HEK293 (cell line): Measurements from ENCODE around the gene ECE1.

ENCODE experiments used
- CTCF ChIA-PET: fragments of 350-600 bp; formaldehyde crosslinking; extraction: SDS; loops from one replicate; lab custom pipeline; 2021; ENCODE audit warnings: antibody characterized with exemption; lab: Yijun Ruan, JAX
- POLR2A ChIA-PET: fragments of 300-600 bp; formaldehyde crosslinking; extraction: SDS; loops from one replicate; lab custom pipeline; 2020; ENCODE audit warnings: antibody characterized with exemption, inconsistent platforms; lab: Yijun Ruan, JAX
- H3K27ac ChIP-seq: fragments of 200-500 bp; sonication (Bioruptor generic); 2 replicates; pipeline ENCODE4 v1.5.1; 2014; ENCODE audit warnings: low read depth, low read length, control low read depth, inconsistent platforms; ENCODE audit errors: extremely low read depth
- H3K36me3 ChIP-seq, 2 experiments: fragments of 200-500 bp in 1 of 2; sonication (Bioruptor generic) in 1 of 2; 1 replicate in 1 of 2; 2 replicates in 1 of 2; pipeline ENCODE4 v1.5.1; 2014 to 2017; ENCODE audit warnings: inconsistent platforms in 2 of 2, low read length in 2 of 2; ENCODE audit not compliant: control insufficient read depth in 2 of 2, insufficient read depth in 1 of 2
- H3K4me1 ChIP-seq: fragments of 200-500 bp; sonication (Bioruptor generic); 2 replicates; pipeline ENCODE4 v1.5.1; 2014; ENCODE audit warnings: mild to moderate bottlenecking, low read length, inconsistent platforms; ENCODE audit not compliant: control insufficient read depth, insufficient read depth
- H3K4me3 ChIP-seq: 2 replicates; pipeline ENCODE4 v1.5.1; 2011; ENCODE audit warnings: low read depth, mild to moderate bottlenecking, control low read depth, low read length, moderate library complexity
- H3K9me3 ChIP-seq: fragments of 200-500 bp; sonication (Bioruptor generic); 2 replicates; pipeline ENCODE4 v1.5.1; 2014; ENCODE audit warnings: low read depth, low read length, inconsistent platforms; ENCODE audit not compliant: control insufficient read depth, insufficient read depth
- HOXD13 ChIP-seq: sonication (generic); formaldehyde crosslinking; IDR thresholded peaks from 2 replicates; pipeline ENCODE4 v1.8.0; 2022; ENCODE audit warnings: missing genetic modification reagents, borderline replicate concordance
- PATZ1 ChIP-seq: fragments of 450-650 bp; formaldehyde crosslinking; IDR thresholded peaks from 2 replicates; pipeline ENCODE4 v1.5.1; 2016; ENCODE audit warnings: missing biosample characterization, missing genetic modification characterization
- SALL2 ChIP-seq: fragments of 450-650 bp; formaldehyde crosslinking; IDR thresholded peaks from 2 replicates; pipeline ENCODE4 v1.5.0; 2017; ENCODE audit warnings: missing biosample characterization, mild to moderate bottlenecking, missing genetic modification characterization, borderline replicate concordance
- ZBTB48 ChIP-seq: fragments of 450-650 bp; formaldehyde crosslinking; IDR thresholded peaks from 2 replicates; pipeline ENCODE4 v1.5.1; 2016; ENCODE audit warnings: missing biosample characterization, missing genetic modification characterization
- ZFP41 ChIP-seq: fragments of 450-650 bp; formaldehyde crosslinking; IDR thresholded peaks from 2 replicates; pipeline ENCODE4 v1.5.1; 2016; ENCODE audit warnings: missing biosample characterization, missing genetic modification characterization, borderline replicate concordance
- ZNF223 ChIP-seq: fragments of 450-650 bp; formaldehyde crosslinking; IDR thresholded peaks from 2 replicates; pipeline ENCODE4 v1.5.1; 2016; ENCODE audit warnings: missing biosample characterization, missing genetic modification characterization
- ZNF518A ChIP-seq: fragments of 450-650 bp; formaldehyde crosslinking; conservative IDR thresholded peaks from 2 replicates; pipeline ENCODE4 v1.5.1; 2016; ENCODE audit warnings: low read depth, missing biosample characterization, missing genetic modification characterization
- ZNF571 ChIP-seq: fragments of 450-650 bp; formaldehyde crosslinking; IDR thresholded peaks from 2 replicates; pipeline ENCODE4 v1.5.0; 2017; ENCODE audit warnings: missing biosample characterization, missing genetic modification characterization
- ZNF692 ChIP-seq: fragments of 450-650 bp; formaldehyde crosslinking; IDR thresholded peaks from 2 replicates; pipeline ENCODE4 v1.5.1; 2016; ENCODE audit warnings: missing biosample characterization, missing genetic modification characterization
- ZSCAN5A ChIP-seq: fragments of 450-650 bp; formaldehyde crosslinking; IDR thresholded peaks from 2 replicates; pipeline ENCODE4 v1.5.1; 2016; ENCODE audit warnings: missing biosample characterization, missing genetic modification characterization
- TF ChIP-seq, protein P1 (sequence below): fragments of 450-650 bp; formaldehyde crosslinking; IDR thresholded peaks from 2 replicates; pipeline ENCODE4 v1.5.1; 2016; ENCODE audit warnings: missing biosample characterization, missing genetic modification characterization
- TF ChIP-seq, protein P2 (sequence below): fragments of 450-650 bp; formaldehyde crosslinking; conservative IDR thresholded peaks from 2 replicates; pipeline ENCODE4 v1.5.1; 2016; ENCODE audit warnings: low read depth, missing biosample characterization, missing genetic modification characterization
- TF ChIP-seq, protein P3 (sequence below): fragments of 450-650 bp; formaldehyde crosslinking; IDR thresholded peaks from 2 replicates; pipeline ENCODE4 v1.5.1; 2017; ENCODE audit warnings: missing biosample characterization, mild to moderate bottlenecking, missing genetic modification characterization, moderate library complexity

Gene ECE1

DNA sequence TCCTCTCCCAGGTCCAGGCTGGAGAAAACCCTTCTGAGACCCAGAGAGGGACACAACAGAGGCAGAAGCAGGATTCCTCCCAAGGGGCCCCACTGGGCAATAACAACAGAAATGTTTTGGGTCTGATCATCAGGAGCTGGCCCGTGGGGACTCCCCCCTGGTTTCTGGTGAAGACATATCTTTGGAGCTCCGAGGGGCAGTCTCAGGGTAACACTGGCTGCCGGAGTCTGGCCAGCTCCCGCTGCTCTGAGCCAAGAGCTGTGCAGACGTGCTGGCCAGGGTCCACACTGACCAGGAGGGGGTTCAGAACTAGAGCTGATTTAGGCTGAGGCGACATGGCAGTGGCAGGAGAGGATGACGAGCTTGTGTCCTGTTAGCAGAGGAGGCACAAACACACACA is 13.1 kb downstream of the ECE1 start:
- ChIA-PET POLR2A (interaction anchor here (1.3 kb wide), 1 partner anchor 9 kb away, joined by 3 read pairs; no protein-coding TSS in a partner anchor), CTCF (interaction anchor here (0.6 to 3.9 kb wide), 3 partner anchors 7 to 585 kb away, joined by 3 to 40 read pairs (median 3); no protein-coding TSS in a partner anchor)
- Histone ChIP-seq H3K36me3 (peaks cover 0 to 9% of the 10 kb centered on the region in 2 experiments; a peak in 1 of 3 replicates), H3K27ac (no peak overlapping the region), H3K9me3 (no peaks in the 10 kb centered on the region)
- TF ChIP-seq ZNF692 (tag by site-specific recombination): no peak
- TF ChIP-seq ZBTB48 (tag by site-specific recombination): no peak
- TF ChIP-seq, protein P1, sequence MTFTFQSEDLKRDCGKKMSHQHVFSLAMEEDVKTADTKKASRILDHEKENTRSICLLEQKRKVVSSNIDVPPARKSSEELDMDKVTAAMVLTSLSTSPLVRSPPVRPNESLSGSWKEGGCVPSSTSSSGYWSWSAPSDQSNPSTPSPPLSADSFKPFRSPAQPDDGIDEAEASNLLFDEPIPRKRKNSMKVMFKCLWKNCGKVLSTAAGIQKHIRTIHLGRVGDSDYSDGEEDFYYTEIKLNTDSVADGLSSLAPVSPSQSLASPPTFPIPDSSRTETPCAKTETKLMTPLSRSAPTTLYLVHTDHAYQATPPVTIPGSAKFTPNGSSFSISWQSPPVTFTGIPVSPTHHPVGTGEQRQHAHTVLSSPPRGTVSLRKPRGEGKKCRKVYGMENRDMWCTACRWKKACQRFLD (tag by site-specific recombination): no peak
- no peak for TF ChIP-seq ZFP41
- TF ChIP-seq ZSCAN5A: no peak
- TF ChIP-seq, protein P2, sequence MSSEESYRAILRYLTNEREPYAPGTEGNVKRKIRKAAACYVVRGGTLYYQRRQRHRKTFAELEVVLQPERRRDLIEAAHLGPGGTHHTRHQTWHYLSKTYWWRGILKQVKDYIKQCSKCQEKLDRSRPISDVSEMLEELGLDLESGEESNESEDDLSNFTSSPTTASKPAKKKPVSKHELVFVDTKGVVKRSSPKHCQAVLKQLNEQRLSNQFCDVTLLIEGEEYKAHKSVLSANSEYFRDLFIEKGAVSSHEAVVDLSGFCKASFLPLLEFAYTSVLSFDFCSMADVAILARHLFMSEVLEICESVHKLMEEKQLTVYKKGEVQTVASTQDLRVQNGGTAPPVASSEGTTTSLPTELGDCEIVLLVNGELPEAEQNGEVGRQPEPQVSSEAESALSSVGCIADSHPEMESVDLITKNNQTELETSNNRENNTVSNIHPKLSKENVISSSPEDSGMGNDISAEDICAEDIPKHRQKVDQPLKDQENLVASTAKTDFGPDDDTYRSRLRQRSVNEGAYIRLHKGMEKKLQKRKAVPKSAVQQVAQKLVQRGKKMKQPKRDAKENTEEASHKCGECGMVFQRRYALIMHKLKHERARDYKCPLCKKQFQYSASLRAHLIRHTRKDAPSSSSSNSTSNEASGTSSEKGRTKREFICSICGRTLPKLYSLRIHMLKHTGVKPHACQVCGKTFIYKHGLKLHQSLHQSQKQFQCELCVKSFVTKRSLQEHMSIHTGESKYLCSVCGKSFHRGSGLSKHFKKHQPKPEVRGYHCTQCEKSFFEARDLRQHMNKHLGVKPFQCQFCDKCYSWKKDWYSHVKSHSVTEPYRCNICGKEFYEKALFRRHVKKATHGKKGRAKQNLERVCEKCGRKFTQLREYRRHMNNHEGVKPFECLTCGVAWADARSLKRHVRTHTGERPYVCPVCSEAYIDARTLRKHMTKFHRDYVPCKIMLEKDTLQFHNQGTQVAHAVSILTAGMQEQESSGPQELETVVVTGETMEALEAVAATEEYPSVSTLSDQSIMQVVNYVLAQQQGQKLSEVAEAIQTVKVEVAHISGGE (tag by site-specific recombination): no peak
- no peak for TF ChIP-seq PATZ1
- no peak for TF ChIP-seq ZNF571 (tag by site-specific recombination)
- no peak for TF ChIP-seq SALL2
- no peak for TF ChIP-seq ZNF518A (tag by site-specific recombination)
- TF ChIP-seq HOXD13 (CRISPR knock-in tag): no peak
- TF ChIP-seq ZNF223 (tag by site-specific recombination): no peak
- TF ChIP-seq, protein P3, sequence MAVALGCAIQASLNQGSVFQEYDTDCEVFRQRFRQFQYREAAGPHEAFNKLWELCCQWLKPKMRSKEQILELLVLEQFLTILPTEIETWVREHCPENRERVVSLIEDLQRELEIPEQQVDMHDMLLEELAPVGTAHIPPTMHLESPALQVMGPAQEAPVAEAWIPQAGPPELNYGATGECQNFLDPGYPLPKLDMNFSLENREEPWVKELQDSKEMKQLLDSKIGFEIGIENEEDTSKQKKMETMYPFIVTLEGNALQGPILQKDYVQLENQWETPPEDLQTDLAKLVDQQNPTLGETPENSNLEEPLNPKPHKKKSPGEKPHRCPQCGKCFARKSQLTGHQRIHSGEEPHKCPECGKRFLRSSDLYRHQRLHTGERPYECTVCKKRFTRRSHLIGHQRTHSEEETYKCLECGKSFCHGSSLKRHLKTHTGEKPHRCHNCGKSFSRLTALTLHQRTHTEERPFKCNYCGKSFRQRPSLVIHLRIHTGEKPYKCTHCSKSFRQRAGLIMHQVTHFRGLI: no peak
- TF ChIP-seq, all 188 proteins: peak for 0
- H3K4me3 ChIP-seq: no peak overlapping the region
- no peaks in the 10 kb centered on the region for H3K4me1 ChIP-seq
